Measurements from ENCODE around the gene CST1.

The CST1 gene

GRCh38 chr20:23710771-23711170, 40.0 kb downstream of the CST1 start:
- DNase-seq (ENCODE audit: low read depth in 2 of 3, low spot score in 1 of 3) = no peak

- DNase-seq (ENCODE audit: low read depth in 2 of 3, low spot score in 1 of 3) = no peak
These were observed 44.8 kb downstream of the CST1 start for GRCh38 chr20:23705895-23706294.

GRCh38 chr20:23702021-23702420, 48.7 kb downstream of the CST1 start:
- no peak for DNase-seq (ENCODE audit: low read depth in 2 of 3, low spot score in 1 of 3)

GRCh38 chr20:23700931-23701330, 49.8 kb downstream of the CST1 start:
- DNase-seq (ENCODE audit: low read depth in 2 of 3, low spot score in 1 of 3) = no peak

GRCh38 chr20:23697947-23698346, 52.8 kb downstream of the CST1 start:
- DNase-seq (ENCODE audit: low read depth in 2 of 3, low spot score in 1 of 3) = no peak

All from stimulated activated CD4-positive, alpha-beta T cell treated with anti-CD3 and anti-CD28 coated beads, Interleukin-12 subunit alpha, Interleukin-12 subunit beta, amount 100 ng/mL, for 48 hours (primary cell).